GM10248 (cell line): Measurements from ENCODE around the gene DHX57.

Source experiments
- CTCF ChIA-PET: fragments of 300-600 bp; sonication (Branson Sonifier 250); formaldehyde crosslinking; extraction: SDS; loops from one replicate; lab custom pipeline; 2021; ENCODE audit warnings: antibody characterized with exemption; lab: Yijun Ruan, JAX
- POLR2A ChIA-PET: fragments of 350-650 bp; sonication (Branson Sonifier 250); formaldehyde crosslinking; extraction: SDS; loops from one replicate; lab custom pipeline; 2020; ENCODE audit warnings: antibody characterized with exemption; lab: Yijun Ruan, JAX
- DNase-seq: peaks from one replicate; pipeline ENCODE4 v3.0.0; 2012; ENCODE audit errors: extremely low spot score
- CTCF ChIP-seq: IDR thresholded peaks from 2 replicates; pipeline ENCODE4 v1.5.1; 2012; ENCODE audit warnings: mild to moderate bottlenecking, low read depth; ENCODE audit errors: extremely low read depth, missing control alignments, control extremely low read depth

DHX57 gene

GRCh38 chr2:38862476-38862875 lies 13.3 kb downstream of the DHX57 start:
- no peak for TF ChIP-seq CTCF
- ChIA-PET POLR2A (no interaction called here), CTCF (no interaction called here)
- no peak for DNase-seq

DNA sequence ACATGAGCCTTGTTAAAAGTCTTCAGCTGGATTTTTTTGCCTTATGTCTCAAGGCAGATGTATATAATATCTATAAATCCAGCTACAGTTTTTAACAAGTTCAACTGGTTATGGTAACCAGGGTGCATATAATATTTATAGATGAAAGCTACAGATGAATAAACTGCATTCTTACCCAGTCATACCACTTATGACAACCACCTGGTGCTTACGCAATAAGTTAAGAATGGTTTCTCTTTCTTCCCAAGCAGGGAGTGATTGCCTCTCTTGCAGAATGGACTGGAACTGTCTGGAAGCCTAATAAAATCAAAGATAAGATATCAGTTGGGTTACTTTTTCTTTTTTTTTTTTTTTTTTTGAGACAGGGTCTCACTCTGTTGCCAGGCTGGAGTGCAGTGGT lies 19.6 kb downstream of the DHX57 start:
- ChIA-PET POLR2A (no interaction called here), CTCF (interaction anchor here (0.8 to 1.7 kb wide), 4 partner anchors 13 to 20 kb away, joined by 3 to 7 read pairs (median 4); partner anchors contain the start of genes DHX57 and MORN2)
- TF ChIP-seq CTCF: no peak
- no peak for DNase-seq

GRCh38 chr2:38850045-38850444 lies 25.7 kb downstream of the DHX57 start:
- peak; percentile 66 for DNase-seq
- CTCF ChIA-PET: interaction anchor here (1.8 to 1.9 kb wide), 2 partner anchors 9 to 24 kb away, joined by 5 to 6 read pairs; no protein-coding TSS in a partner anchor
- POLR2A ChIA-PET: interaction anchor here (1.0 kb wide), 1 partner anchor 99 kb away, joined by 3 read pairs; the partner anchor contains the start of gene SRSF7
- no peak for TF ChIP-seq CTCF

GRCh38 chr2:38836791-38837190 lies 38.9 kb downstream of the DHX57 start:
- no peak for DNase-seq
- ChIA-PET POLR2A (no interaction called here), CTCF (interaction anchor here (1.1 kb wide), 1 partner anchor 9 kb away, joined by 4 read pairs; no protein-coding TSS in a partner anchor)
- no peak for TF ChIP-seq CTCF

GRCh38 chr2:38835990-38836389 lies 39.7 kb downstream of the DHX57 start:
- ChIA-PET CTCF (interaction anchor here (0.7 to 2.3 kb wide), 3 partner anchors 10 to 16 kb away, joined by 3 to 6 read pairs (median 5); no protein-coding TSS in a partner anchor), POLR2A (no interaction called here)
- no peak for TF ChIP-seq CTCF
- peak; percentile 60 for DNase-seq

DNA sequence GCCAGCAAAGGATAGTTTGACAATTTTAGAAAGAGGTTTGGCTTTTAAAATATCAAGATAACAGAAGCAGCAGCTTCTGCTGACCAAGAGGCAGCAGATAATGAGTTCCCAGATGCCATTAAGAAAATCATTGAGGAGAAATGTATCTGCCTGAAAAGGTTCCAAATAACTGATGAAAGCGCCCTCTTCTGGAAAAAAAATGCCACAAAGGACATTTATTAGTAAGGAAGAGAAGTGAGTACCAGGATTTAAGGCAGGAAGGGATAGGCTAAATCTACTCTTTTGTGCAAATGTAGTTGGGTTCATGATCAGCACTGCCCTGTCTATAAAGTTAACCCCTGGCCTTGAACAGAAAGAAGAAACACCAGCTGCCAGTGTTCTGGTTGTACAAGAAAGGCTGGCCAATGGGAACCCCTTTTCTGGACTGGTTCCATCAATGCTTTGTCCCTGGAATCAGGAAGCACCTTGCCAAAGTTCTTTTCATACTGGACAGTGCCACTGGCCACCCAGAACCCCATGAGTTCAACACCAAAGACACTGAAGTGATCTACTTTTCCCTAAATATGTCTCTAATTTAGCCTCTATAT lies 40.6 kb downstream of the DHX57 start:
- ChIA-PET CTCF (interaction anchor here (1.1 to 2.3 kb wide), 4 partner anchors 8 to 30 kb away, joined by 3 to 6 read pairs (median 4); no protein-coding TSS in a partner anchor), POLR2A (interaction anchor here (1.2 kb wide), 1 partner anchor 84 kb away, joined by 5 read pairs; the partner anchor contains the start of gene SRSF7)
- no peak for DNase-seq

More for the DNA sequence above, 40.6 kb downstream of the DHX57 start:
- TF ChIP-seq CTCF: peak; percentile 38
